Panc1 (cell line): ENCODE measurements around the gene COX15. TPM values are rescaled to one million over a fixed set of nuclear protein-coding genes. Genes with fewer than 3 reads are reported as not detected.

Experiments
- ATAC-seq: fragments of 200-7000 bp; cut with Tn5 transposase; 2 replicates; pipeline ENCODE4 v1.9.1; 2020; ENCODE audit warnings: mild to moderate bottlenecking, moderate library complexity
- Bru-seq: library from RNA; stranded (reverse); fragments of 400-500 nt; gene quantifications from one replicate; lab custom pipeline; 2021; lab: Mats Ljungman, UMichigan
- BruChase-seq, 2 experiments: library from RNA; stranded (reverse); fragments of 400-500 nt; gene quantifications; one replicate each; lab custom pipeline; 2021; lab: Mats Ljungman, UMichigan
- BruUV-seq: library from RNA; stranded (reverse); fragments of 400-500 nt; replicated peaks from 2 replicates; lab custom pipeline; 2021; lab: Mats Ljungman, UMichigan
- CTCF ChIA-PET: fragments of 300-600 bp; sonication (Branson Sonifier 250); formaldehyde crosslinking; loops from one replicate; lab custom pipeline; 2022; ENCODE audit warnings: antibody characterized with exemption; lab: Charles Lee
- POLR2A ChIA-PET: fragments of 300-600 bp; sonication (Branson Sonifier 250); formaldehyde crosslinking; loops from one replicate; lab custom pipeline; 2022; ENCODE audit warnings: antibody characterized with exemption; lab: Charles Lee
- DNase-seq: peaks from one replicate; pipeline ENCODE4 v3.0.0-alpha.2; 2010; ENCODE audit warnings: low read depth, low spot score
- H3K27ac ChIP-seq: 2 replicates; pipeline ENCODE4 v1.5.1; 2011; ENCODE audit warnings: mild to moderate bottlenecking, low read length, inconsistent platforms
- H3K27me3 ChIP-seq: fragments of 200-500 bp; sonication (Bioruptor generic); 2 replicates; pipeline ENCODE4 v1.6.0; 2014; ENCODE audit warnings: low read length, inconsistent platforms; ENCODE audit not compliant: control insufficient read depth, insufficient read depth
- H3K36me3 ChIP-seq: fragments of 200-500 bp; sonication (Bioruptor generic); 2 replicates; pipeline ENCODE4 v1.5.1; 2014; ENCODE audit warnings: inconsistent platforms, mild to moderate bottlenecking, low read length, moderate library complexity; ENCODE audit not compliant: control insufficient read depth, insufficient read depth
- H3K4me1 ChIP-seq: 2 replicates; pipeline ENCODE4 v1.5.1; 2011; ENCODE audit warnings: inconsistent platforms, mild to moderate bottlenecking, low read length, moderate library complexity; ENCODE audit not compliant: control insufficient read depth, insufficient read depth
- H3K4me3 ChIP-seq, 2 experiments: 2 replicates each; pipeline ENCODE4 v1.5.1; 2011 to 2012; ENCODE audit warnings: low read depth in 2 of 2, low read length in 2 of 2, mild to moderate bottlenecking in 2 of 2, inconsistent platforms in 1 of 2, moderate library complexity in 1 of 2
- H3K9me3 ChIP-seq: fragments of 200-500 bp; sonication (Bioruptor generic); 2 replicates; pipeline ENCODE4 v1.5.1; 2014; ENCODE audit warnings: low read depth, mild to moderate bottlenecking, inconsistent platforms, low read length, moderate library complexity; ENCODE audit not compliant: control insufficient read depth, insufficient read depth
- CTCF ChIP-seq: fragments of 450-650 bp; IDR thresholded peaks from 2 replicates; pipeline ENCODE4 v1.5.1; 2017; ENCODE audit warnings: mild to moderate bottlenecking
- POLR2AphosphoS5 ChIP-seq: IDR thresholded peaks from 2 replicates; pipeline ENCODE4 v1.6.1; 2012; ENCODE audit warnings: mild to moderate bottlenecking, low read depth, low read length, moderate library complexity
- REST ChIP-seq, 2 experiments: IDR thresholded peaks; 2 replicates each; pipeline ENCODE4 v1.6.1; 2011 to 2012; ENCODE audit warnings: low read depth in 2 of 2, control low read depth in 1 of 2, low read length in 1 of 2, mild to moderate bottlenecking in 1 of 2, moderate library complexity in 1 of 2; ENCODE audit not compliant: insufficient read depth in 1 of 2
- SIN3A ChIP-seq: IDR thresholded peaks from 2 replicates; pipeline ENCODE4 v1.6.1; 2012; ENCODE audit warnings: low read depth, mild to moderate bottlenecking, low read length, moderate library complexity, borderline replicate concordance; ENCODE audit not compliant: insufficient read depth
- TCF7L2 ChIP-seq: IDR thresholded peaks from 2 replicates; pipeline ENCODE4 v1.6.1; 2011; ENCODE audit warnings: mild to moderate bottlenecking, low read depth, low read length, inconsistent platforms
- in situ Hi-C: cut with HindIII; loops from 2 replicates; pipeline ENCODE4 v1.10.0; 2016; ENCODE audit warnings: low sequenced_read_pairs, low pct_unique_long_range_greater_than_20kb
- intact Hi-C: fragments of 100-400 bp; cut with micrococcal nuclease; formaldehyde crosslinking; loops from one replicate; pipeline ENCODE4 v1.10.0; 2022; ENCODE audit not compliant: unreplicated experiment
- long read RNA-seq: library from polyadenylated mRNA; unstranded; transcript quantifications from one replicate; pipeline ENCODE4 v2.0.0, GENCODE V29; 2021; ENCODE audit not compliant: unreplicated experiment
- polyA plus RNA-seq: library from polyadenylated mRNA; unstranded; fragments of >200 nt; gene quantifications from one replicate; pipeline ENCODE4 v1.2.1, GENCODE V29; 2012; ENCODE audit warnings: missing spikeins; ENCODE audit not compliant: insufficient read length
- total RNA-seq: library from RNA; stranded (reverse); gene quantifications from one replicate; pipeline ENCODE4 v1.2.1, GENCODE V29; 2021; ENCODE audit not compliant: unreplicated experiment

The COX15 gene
- 62.9 TPM for total RNA-seq
- 34.9 TPM for polyA plus RNA-seq
- percentile 87 among the genes with signal in this experiment for Bru-seq, nascent RNA
- BruChase-seq, experiment 1, labeled RNA remaining after a 2-hour chase = percentile 98 among the genes with signal in this experiment
- percentile 99 among the genes with signal in this experiment for BruChase-seq, experiment 2, labeled RNA remaining after a 6-hour chase
- long read RNA-seq, transcript COX15-202 (9 exons, 2,788 nt) = minor isoform, 7 of 143 reads
- long read RNA-seq, transcript COX15-201 (9 exons, 2,356 nt) = major isoform, 113 of 143 reads
- long read RNA-seq, partial matches to known transcripts = 9 of 143 reads
- long read RNA-seq, other reads (novel, unspliced or antisense) = 12 of 143 reads

GRCh38 chr10:99732033-99732842 is at the start of gene COX15, which contains the start of gene CUTC:
Gene COX15 (minus strand): TSS chr10:99732127. CDS start chr10:99732049, 78 bp downstream.
Gene CUTC (plus strand): TSS chr10:99732234. CDS start chr10:99732349, 115 bp downstream.
- ATAC-seq (peak; percentile 96), DNase-seq (peak; percentile 91)
- H3K27ac ChIP-seq = peak within 1 kb of the TSS; percentile 98
- CTCF ChIA-PET = interaction anchor here (0.6 to 0.7 kb wide), 3 partner anchors 80 to 97 kb away, joined by 3 to 4 read pairs (median 3); no protein-coding TSS in a partner anchor
- peaks cover 30% of the 10 kb centered on the region for H3K36me3 ChIP-seq
- intact Hi-C loops (loop anchor here (2.0 kb wide), 1 partner anchor 47 kb away; no protein-coding TSS in a partner anchor), in situ Hi-C loops (no loop called here)
- POLR2A ChIA-PET = interaction anchor here (0.5 to 1.3 kb wide), 7 partner anchors 9 to 165 kb away, joined by 3 to 10 read pairs (median 6); partner anchors contain the start of gene ENTPD7
- peaks cover 22% of the 10 kb centered on the region for H3K4me1 ChIP-seq
- H3K27me3 ChIP-seq = no peaks in the 10 kb centered on the region
- TF ChIP-seq TCF7L2 (peak; percentile 77), REST (IDR thresholded peaks at IDR 0.05; ENCODE audit: insufficient read depth in 1 of 2, low read depth in 2 of 2, low read length in 1 of 2) (peak in 1 of 2 experiments; percentile 58; a peak in 1 of 4 replicates), CTCF (peak; percentile 59), POLR2AphosphoS5 (peak; percentile 92), SIN3A (peak; percentile 78; the same call in 1 of the 2 replicates)
- no peaks in the 10 kb centered on the region for H3K9me3 ChIP-seq
- peak within 1 kb of the TSS; percentile 92 to 93 for H3K4me3 ChIP-seq
- no TSS peak for BruUV-seq

GRCh38 chr10:99779335-99779734 is 47.4 kb upstream of the COX15 start:
- Histone ChIP-seq H3K9me3 (no peaks in the 10 kb centered on the region), H3K4me3 (peak overlapping the region; percentile 16 to 44), H3K36me3 (peaks cover 3% of the 10 kb centered on the region; the same call in 1 of the 2 replicates), H3K4me1 (peaks cover 83% of the 10 kb centered on the region), H3K27ac (peak overlapping the region; percentile 97), H3K27me3 (no peaks in the 10 kb centered on the region)
- no TSS peak for BruUV-seq
- intact Hi-C loops = loop anchor here (2.0 kb wide), 1 partner anchor 47 kb away; the partner anchor contains the start of genes COX15 and CUTC
- in situ Hi-C loops = no loop called here
- ChIA-PET POLR2A (interaction anchor here (0.6 kb wide), 2 partner anchors 17 to 75 kb away, joined by 4 to 5 read pairs; no protein-coding TSS in a partner anchor), CTCF (no interaction called here)
- no peak for TF ChIP-seq POLR2AphosphoS5
- TF ChIP-seq CTCF = no peak
- ATAC-seq (peak; percentile 80), DNase-seq (peak; percentile 75)
